Smooth muscle cell (in vitro differentiated cells): ENCODE results near the gene PIP4K2A. TPM values are rescaled to one million over a fixed set of nuclear protein-coding genes. Genes with fewer than 3 reads are reported as not detected.

Source experiments
- DNase-seq: peaks from one replicate; lab custom pipeline; 2025; ENCODE audit not compliant: unreplicated experiment; lab: John Stamatoyannopoulos, UW
- H2AFZ ChIP-seq: fragments of 200-600 bp; sonication (generic); 2 replicates; pipeline ENCODE4 v1.6.0; 2016; ENCODE audit warnings: antibody characterized with exemption, low read depth, mild to moderate bottlenecking
- H3F3A ChIP-seq: fragments of 200-600 bp; sonication (generic); 2 replicates; pipeline ENCODE4 v1.6.0; 2017; ENCODE audit warnings: antibody characterized with exemption, low read depth
- H3K27ac ChIP-seq: fragments of 200-600 bp; sonication (generic); 2 replicates; pipeline ENCODE4 v1.5.1; 2016; ENCODE audit warnings: low read depth, mild to moderate bottlenecking
- H3K27me3 ChIP-seq: fragments of 200-600 bp; sonication (generic); 2 replicates; pipeline ENCODE4 v1.6.1; 2016; ENCODE audit warnings: low read depth, mild to moderate bottlenecking
- H3K36me3 ChIP-seq: fragments of 200-600 bp; sonication (generic); 2 replicates; pipeline ENCODE4 v1.5.1; 2016; ENCODE audit warnings: low read depth
- H3K4me1 ChIP-seq: fragments of 200-600 bp; sonication (generic); 2 replicates; pipeline ENCODE4 v1.5.1; 2016; ENCODE audit warnings: low read depth
- H3K4me2 ChIP-seq: fragments of 200-600 bp; sonication (generic); 2 replicates; pipeline ENCODE4 v1.6.0; 2016; ENCODE audit warnings: mild to moderate bottlenecking
- H3K4me3 ChIP-seq: fragments of 200-600 bp; sonication (generic); 2 replicates; pipeline ENCODE4 v1.5.1; 2016; ENCODE audit warnings: mild to moderate bottlenecking
- H3K79me2 ChIP-seq: fragments of 200-600 bp; sonication (generic); 2 replicates; pipeline ENCODE4 v1.6.0; 2016; ENCODE audit warnings: low read depth, mild to moderate bottlenecking
- H3K9ac ChIP-seq: fragments of 200-600 bp; sonication (generic); 2 replicates; pipeline ENCODE4 v1.6.0; 2016; ENCODE audit warnings: low read depth
- H3K9me3 ChIP-seq: fragments of 200-600 bp; sonication (generic); replicated peaks from 2 replicates; pipeline ENCODE4 v1.5.1; 2016; ENCODE audit warnings: low read depth
- H4K20me1 ChIP-seq: fragments of 200-600 bp; sonication (generic); 2 replicates; pipeline ENCODE4 v1.6.0; 2016; ENCODE audit warnings: low read depth
- WGBS: methylation state at CpG from one replicate; pipeline ENCODE4 v1.1.7; 2016; ENCODE audit warnings: low lambda C conversion rate; 5-methylcytosine and 5-hydroxymethylcytosine counted together
- polyA plus RNA-seq: library from polyadenylated mRNA; unstranded; fragments of >200 nt; fragmentation: Nextera tagmentation; extraction: Ambion mirVana; gene quantifications from 2 replicates; pipeline ENCODE4 v1.2.1, GENCODE V29; 2016
- total RNA-seq: library from RNA; depleted of rRNA; stranded (reverse); fragments of >200 nt; gene quantifications from 2 replicates; pipeline ENCODE4 v1.2.3, GENCODE V29; 2014
- TF ChIP-seq, protein P1 (sequence below): fragments of 200-600 bp; sonication (generic); IDR thresholded peaks from 2 replicates; pipeline ENCODE4 v1.5.1; 2017; ENCODE audit warnings: borderline replicate concordance, mild to moderate bottlenecking, antibody characterized with exemption; ENCODE audit not compliant: insufficient read depth, poor library complexity, severe bottlenecking

Gene PIP4K2A
- total RNA-seq (8.9 and 13.7 TPM in 2 replicates), polyA plus RNA-seq (7.5 and 7.9 TPM in 2 replicates)

- Histone ChIP-seq H3K4me3 (peak within 1 kb of the TSS; percentile 93), H3K79me2 (peaks cover 41% of the 10 kb centered on the region), H3K27ac (no peak within 1 kb of the TSS), H3F3A (no peaks in the 10 kb centered on the region), H3K4me2 (peak within 1 kb of the TSS; percentile 100), H4K20me1 (peaks cover 32% of the 10 kb centered on the region), H3K9ac (peak within 1 kb of the TSS; percentile 43), H3K36me3 (no peaks in the 10 kb centered on the region), H3K27me3 (no peaks in the 10 kb centered on the region), H3K9me3 (no peaks in the 10 kb centered on the region), H2AFZ (peak within 1 kb of the TSS; percentile 89), H3K4me1 (peaks cover 12% of the 10 kb centered on the region)
- WGBS = 18% methylated on average over 43 of the region's 83 CpGs
- DNase-seq = no peak
- TF ChIP-seq, protein P1, sequence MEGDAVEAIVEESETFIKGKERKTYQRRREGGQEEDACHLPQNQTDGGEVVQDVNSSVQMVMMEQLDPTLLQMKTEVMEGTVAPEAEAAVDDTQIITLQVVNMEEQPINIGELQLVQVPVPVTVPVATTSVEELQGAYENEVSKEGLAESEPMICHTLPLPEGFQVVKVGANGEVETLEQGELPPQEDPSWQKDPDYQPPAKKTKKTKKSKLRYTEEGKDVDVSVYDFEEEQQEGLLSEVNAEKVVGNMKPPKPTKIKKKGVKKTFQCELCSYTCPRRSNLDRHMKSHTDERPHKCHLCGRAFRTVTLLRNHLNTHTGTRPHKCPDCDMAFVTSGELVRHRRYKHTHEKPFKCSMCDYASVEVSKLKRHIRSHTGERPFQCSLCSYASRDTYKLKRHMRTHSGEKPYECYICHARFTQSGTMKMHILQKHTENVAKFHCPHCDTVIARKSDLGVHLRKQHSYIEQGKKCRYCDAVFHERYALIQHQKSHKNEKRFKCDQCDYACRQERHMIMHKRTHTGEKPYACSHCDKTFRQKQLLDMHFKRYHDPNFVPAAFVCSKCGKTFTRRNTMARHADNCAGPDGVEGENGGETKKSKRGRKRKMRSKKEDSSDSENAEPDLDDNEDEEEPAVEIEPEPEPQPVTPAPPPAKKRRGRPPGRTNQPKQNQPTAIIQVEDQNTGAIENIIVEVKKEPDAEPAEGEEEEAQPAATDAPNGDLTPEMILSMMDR = no peak
These were observed at the start of gene PIP4K2A for GRCh38 chr10:22714479-22715289. TSS of gene PIP4K2A (minus strand) at chr10:22714578. CDS start at chr10:22714326, 252 bp downstream.

GRCh38 chr10:22761569-22762220, 47.3 kb upstream of the PIP4K2A start:
- Histone ChIP-seq H3K9me3 (no peaks in the 10 kb centered on the region), H3K36me3 (no peaks in the 10 kb centered on the region), H2AFZ (no peak overlapping the region), H3K27me3 (no peaks in the 10 kb centered on the region), H3K4me1 (no peaks in the 10 kb centered on the region), H3K4me2 (no peak overlapping the region), H3K4me3 (no peak overlapping the region), H4K20me1 (no peaks in the 10 kb centered on the region), H3F3A (no peaks in the 10 kb centered on the region), H3K79me2 (no peaks in the 10 kb centered on the region), H3K27ac (peak overlapping the region; percentile 53), H3K9ac (no peak overlapping the region)
- TF ChIP-seq, protein P1 = no peak
- 75% methylated on average over 1 of the region's 1 CpG for WGBS
- no peak for DNase-seq

DNA sequence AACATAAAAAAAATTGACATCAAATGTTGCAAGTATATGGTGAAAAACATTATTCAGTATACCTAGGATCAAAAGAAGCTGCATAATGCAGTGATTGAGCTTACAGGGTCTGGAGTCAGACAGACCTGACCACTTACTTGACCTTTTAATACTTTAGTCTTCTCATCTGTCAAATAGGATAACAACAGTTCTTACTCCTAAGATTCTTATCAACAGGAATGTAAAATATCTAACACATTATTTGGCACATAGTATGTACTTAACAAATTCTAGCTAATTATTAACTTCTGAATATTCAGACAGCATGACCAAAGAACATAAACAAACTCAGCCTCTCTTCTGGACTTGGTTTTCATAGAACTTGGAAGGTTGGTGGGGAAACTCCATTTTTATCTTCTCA, 45.6 kb upstream of the PIP4K2A start:
- Histone ChIP-seq H3K9me3 (no peaks in the 10 kb centered on the region), H3K36me3 (no peaks in the 10 kb centered on the region), H3K9ac (no peak overlapping the region), H2AFZ (no peak overlapping the region), H3K4me3 (no peak overlapping the region), H3F3A (no peaks in the 10 kb centered on the region), H3K79me2 (no peaks in the 10 kb centered on the region), H3K4me1 (no peaks in the 10 kb centered on the region), H4K20me1 (no peaks in the 10 kb centered on the region), H3K27me3 (no peaks in the 10 kb centered on the region), H3K4me2 (no peak overlapping the region), H3K27ac (no peak overlapping the region)
- TF ChIP-seq, protein P1 = no peak
- DNase-seq = no peak
